HepG2 (cell line): ENCODE measurements around the gene APOM. TPM values are rescaled to one million over a fixed set of nuclear protein-coding genes. Genes with fewer than 3 reads are reported as not detected.

Experiments
- ARNT ChIP-seq: fragments of 450-650 bp; IDR thresholded peaks from 2 replicates; pipeline ENCODE4 v1.6.1; 2017
- ASH2L ChIP-seq: fragments of 300-600, 200-600 bp; sonication (generic); IDR thresholded peaks from 2 replicates; pipeline ENCODE4 v1.7.0; 2017; ENCODE audit warnings: low read depth, mild to moderate bottlenecking, moderate library complexity, mixed read lengths, low read length; ENCODE audit not compliant: insufficient read length
- CEBPG ChIP-seq: IDR thresholded peaks from 2 replicates; pipeline ENCODE4 v1.6.1; 2016
- FOXO1 ChIP-seq: sonication (generic); formaldehyde crosslinking; IDR thresholded peaks from 2 replicates; pipeline ENCODE4 v1.4.0; 2020; ENCODE audit warnings: missing genetic modification reagents
- JDP2 ChIP-seq: sonication (generic); formaldehyde crosslinking; IDR thresholded peaks from 2 replicates; pipeline ENCODE4 v1.8.1; 2022; ENCODE audit warnings: missing genetic modification reagents, borderline replicate concordance
- MIER2 ChIP-seq: IDR thresholded peaks from 2 replicates; pipeline ENCODE4 v1.6.1; 2016; ENCODE audit warnings: missing biosample characterization, missing genetic modification reagents
- NCOA5 ChIP-seq: sonication (generic); formaldehyde crosslinking; IDR thresholded peaks from 2 replicates; pipeline ENCODE4 v1.4.0; 2020; ENCODE audit warnings: missing genetic modification reagents
- PAF1 ChIP-seq: IDR thresholded peaks from 2 replicates; pipeline ENCODE4 v1.6.1; 2016; ENCODE audit warnings: missing genetic modification reagents, missing compliant biosample characterization
- PHB2 ChIP-seq: fragments of 450-650 bp; IDR thresholded peaks from 2 replicates; pipeline ENCODE4 v1.6.1; 2018; ENCODE audit not compliant: partially characterized antibody
- SP4 ChIP-seq: sonication (generic); formaldehyde crosslinking; IDR thresholded peaks from 2 replicates; pipeline ENCODE4 v1.8.1; 2023; ENCODE audit warnings: mild to moderate bottlenecking, missing genetic modification reagents
- polyA plus RNA-seq, 8 experiments: library from polyadenylated mRNA; depleted of rRNA in 3 of 8; stranded (reverse) in 7 of 8; unstranded in 1 of 8; fragments of >200 nt; fragmentation: Illumina TruSeq in 4 of 8; extraction: Trizol in 4 of 8; gene quantifications; 2 replicates each; pipeline versions ENCODE4 v1.2.1 to v1.2.3, GENCODE V29; 2011 to 2016; ENCODE audit warnings: low read depth in 4 of 8, missing spikeins in 1 of 8, mixed read lengths in 1 of 8; ENCODE audit not compliant: insufficient read depth in 1 of 8
- total RNA-seq, 5 experiments: library from RNA; depleted of rRNA; stranded (reverse); fragments of >200 nt; fragmentation: Illumina TruSeq; extraction: Trizol; gene quantifications; 2 replicates each; pipeline ENCODE4 v1.2.3, GENCODE V29; 2016; ENCODE audit warnings: low read depth in 1 of 5
- TF ChIP-seq, protein P1 (sequence below): sonication (generic); formaldehyde crosslinking; IDR thresholded peaks from 2 replicates; pipeline ENCODE4 v1.4.0; 2020; ENCODE audit warnings: mild to moderate bottlenecking, missing genetic modification reagents
- TF ChIP-seq, protein P2 (sequence below): sonication (generic); formaldehyde crosslinking; IDR thresholded peaks from 2 replicates; pipeline ENCODE4 v1.5.0; 2020; ENCODE audit warnings: mild to moderate bottlenecking, low read depth, missing genetic modification reagents, borderline replicate concordance
- TF ChIP-seq, protein P3 (sequence below): sonication (generic); formaldehyde crosslinking; IDR thresholded peaks from 2 replicates; pipeline ENCODE4 v1.4.0; 2020; ENCODE audit warnings: missing genetic modification reagents, borderline replicate concordance
- TF ChIP-seq, protein P4 (sequence below): sonication (generic); formaldehyde crosslinking; IDR thresholded peaks from 2 replicates; pipeline ENCODE4 v1.4.0; 2020; ENCODE audit warnings: low read depth, missing genetic modification reagents
- TF ChIP-seq, protein P5 (sequence below): sonication (generic); formaldehyde crosslinking; conservative IDR thresholded peaks from 2 replicates; pipeline ENCODE4 v1.4.0; 2020; ENCODE audit warnings: missing genetic modification reagents

APOM gene
- total and polyA plus RNA-seq, 2 of the 13 experiments (the other 11 are each of a cell fraction or from before 2014, with no cell fraction given), result 98.2 to 1,140 TPM

DNA sequence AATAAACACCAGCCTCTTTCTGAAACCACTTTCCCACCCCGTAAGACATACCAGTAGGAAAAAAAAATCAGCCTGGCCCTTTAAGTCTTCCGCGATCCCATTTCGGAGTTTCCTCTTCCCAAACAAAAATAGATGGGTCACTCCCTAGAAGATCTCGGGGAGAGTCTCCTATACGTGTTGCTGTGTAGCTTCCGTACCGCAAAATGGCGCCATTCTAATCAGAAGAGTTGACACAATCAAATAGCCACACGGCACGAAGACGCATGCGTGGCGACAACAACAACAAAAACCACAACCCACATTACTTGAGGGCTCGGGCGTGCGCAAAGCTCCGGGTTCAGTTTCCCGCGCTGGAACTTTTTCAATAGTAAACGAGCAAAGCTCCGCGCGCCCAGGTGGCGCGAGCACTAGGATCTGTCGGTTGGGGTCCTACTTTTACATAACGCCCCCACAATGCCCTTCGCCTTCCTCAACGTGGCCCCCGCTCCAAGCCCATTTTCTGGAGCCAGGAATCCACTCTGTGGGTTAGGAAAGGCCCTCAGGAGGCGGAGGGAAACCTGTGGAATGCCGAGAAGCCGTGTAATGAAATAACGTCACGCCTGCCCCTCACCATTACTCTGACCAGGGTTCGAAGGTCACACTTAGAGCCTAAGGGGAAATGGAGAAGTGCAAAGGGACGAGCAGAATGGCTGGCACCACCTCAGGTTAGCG lies 9.3 kb downstream of the APOM start, which contains the start of gene GPANK1 (continued):
- TF ChIP-seq FOXO1 (peak; percentile 67; the same call in 1 of the 2 replicates), PAF1 (CRISPR knock-in tag) (no peak), ARNT (no peak), SP4 (CRISPR knock-in tag) (peak; percentile 74), PHB2 (no peak), CEBPG (peak; percentile 50), JDP2 (CRISPR knock-in tag) (no peak), MIER2 (CRISPR knock-in tag) (no peak), ASH2L (peak; percentile 60), NCOA5 (CRISPR knock-in tag) (no peak)
- TF ChIP-seq, protein P1, sequence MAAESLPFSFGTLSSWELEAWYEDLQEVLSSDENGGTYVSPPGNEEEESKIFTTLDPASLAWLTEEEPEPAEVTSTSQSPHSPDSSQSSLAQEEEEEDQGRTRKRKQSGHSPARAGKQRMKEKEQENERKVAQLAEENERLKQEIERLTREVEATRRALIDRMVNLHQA, result no peak
- TF ChIP-seq, protein P2, sequence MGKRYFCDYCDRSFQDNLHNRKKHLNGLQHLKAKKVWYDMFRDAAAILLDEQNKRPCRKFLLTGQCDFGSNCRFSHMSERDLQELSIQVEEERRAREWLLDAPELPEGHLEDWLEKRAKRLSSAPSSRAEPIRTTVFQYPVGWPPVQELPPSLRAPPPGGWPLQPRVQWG, result no peak
- TF ChIP-seq, protein P3, sequence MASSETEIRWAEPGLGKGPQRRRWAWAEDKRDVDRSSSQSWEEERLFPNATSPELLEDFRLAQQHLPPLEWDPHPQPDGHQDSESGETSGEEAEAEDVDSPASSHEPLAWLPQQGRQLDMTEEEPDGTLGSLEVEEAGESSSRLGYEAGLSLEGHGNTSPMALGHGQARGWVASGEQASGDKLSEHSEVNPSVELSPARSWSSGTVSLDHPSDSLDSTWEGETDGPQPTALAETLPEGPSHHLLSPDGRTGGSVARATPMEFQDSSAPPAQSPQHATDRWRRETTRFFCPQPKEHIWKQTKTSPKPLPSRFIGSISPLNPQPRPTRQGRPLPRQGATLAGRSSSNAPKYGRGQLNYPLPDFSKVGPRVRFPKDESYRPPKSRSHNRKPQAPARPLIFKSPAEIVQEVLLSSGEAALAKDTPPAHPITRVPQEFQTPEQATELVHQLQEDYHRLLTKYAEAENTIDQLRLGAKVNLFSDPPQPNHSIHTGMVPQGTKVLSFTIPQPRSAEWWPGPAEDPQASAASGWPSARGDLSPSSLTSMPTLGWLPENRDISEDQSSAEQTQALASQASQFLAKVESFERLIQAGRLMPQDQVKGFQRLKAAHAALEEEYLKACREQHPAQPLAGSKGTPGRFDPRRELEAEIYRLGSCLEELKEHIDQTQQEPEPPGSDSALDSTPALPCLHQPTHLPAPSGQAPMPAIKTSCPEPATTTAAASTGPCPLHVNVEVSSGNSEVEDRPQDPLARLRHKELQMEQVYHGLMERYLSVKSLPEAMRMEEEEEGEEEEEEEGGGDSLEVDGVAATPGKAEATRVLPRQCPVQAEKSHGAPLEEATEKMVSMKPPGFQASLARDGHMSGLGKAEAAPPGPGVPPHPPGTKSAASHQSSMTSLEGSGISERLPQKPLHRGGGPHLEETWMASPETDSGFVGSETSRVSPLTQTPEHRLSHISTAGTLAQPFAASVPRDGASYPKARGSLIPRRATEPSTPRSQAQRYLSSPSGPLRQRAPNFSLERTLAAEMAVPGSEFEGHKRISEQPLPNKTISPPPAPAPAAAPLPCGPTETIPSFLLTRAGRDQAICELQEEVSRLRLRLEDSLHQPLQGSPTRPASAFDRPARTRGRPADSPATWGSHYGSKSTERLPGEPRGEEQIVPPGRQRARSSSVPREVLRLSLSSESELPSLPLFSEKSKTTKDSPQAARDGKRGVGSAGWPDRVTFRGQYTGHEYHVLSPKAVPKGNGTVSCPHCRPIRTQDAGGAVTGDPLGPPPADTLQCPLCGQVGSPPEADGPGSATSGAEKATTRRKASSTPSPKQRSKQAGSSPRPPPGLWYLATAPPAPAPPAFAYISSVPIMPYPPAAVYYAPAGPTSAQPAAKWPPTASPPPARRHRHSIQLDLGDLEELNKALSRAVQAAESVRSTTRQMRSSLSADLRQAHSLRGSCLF (CRISPR knock-in tag), result no peak; the same call in 1 of the 2 replicates
- TF ChIP-seq, protein P4, sequence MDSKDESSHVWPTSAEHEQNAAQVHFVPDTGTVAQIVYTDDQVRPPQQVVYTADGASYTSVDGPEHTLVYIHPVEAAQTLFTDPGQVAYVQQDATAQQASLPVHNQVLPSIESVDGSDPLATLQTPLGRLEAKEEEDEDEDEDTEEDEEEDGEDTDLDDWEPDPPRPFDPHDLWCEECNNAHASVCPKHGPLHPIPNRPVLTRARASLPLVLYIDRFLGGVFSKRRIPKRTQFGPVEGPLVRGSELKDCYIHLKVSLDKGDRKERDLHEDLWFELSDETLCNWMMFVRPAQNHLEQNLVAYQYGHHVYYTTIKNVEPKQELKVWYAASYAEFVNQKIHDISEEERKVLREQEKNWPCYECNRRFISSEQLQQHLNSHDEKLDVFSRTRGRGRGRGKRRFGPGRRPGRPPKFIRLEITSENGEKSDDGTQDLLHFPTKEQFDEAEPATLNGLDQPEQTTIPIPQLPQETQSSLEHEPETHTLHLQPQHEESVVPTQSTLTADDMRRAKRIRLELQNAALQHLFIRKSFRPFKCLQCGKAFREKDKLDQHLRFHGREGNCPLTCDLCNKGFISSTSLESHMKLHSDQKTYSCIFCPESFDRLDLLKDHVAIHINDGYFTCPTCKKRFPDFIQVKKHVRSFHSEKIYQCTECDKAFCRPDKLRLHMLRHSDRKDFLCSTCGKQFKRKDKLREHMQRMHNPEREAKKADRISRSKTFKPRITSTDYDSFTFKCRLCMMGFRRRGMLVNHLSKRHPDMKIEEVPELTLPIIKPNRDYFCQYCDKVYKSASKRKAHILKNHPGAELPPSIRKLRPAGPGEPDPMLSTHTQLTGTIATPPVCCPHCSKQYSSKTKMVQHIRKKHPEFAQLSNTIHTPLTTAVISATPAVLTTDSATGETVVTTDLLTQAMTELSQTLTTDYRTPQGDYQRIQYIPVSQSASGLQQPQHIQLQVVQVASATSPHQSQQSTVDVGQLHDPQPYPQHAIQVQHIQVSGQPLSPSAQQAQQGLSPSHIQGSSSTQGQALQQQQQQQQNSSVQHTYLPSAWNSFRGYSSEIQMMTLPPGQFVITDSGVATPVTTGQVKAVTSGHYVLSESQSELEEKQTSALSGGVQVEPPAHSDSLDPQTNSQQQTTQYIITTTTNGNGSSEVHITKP (CRISPR knock-in tag), result peak; percentile 51; the same call in 1 of the 2 replicates
- TF ChIP-seq, protein P5, sequence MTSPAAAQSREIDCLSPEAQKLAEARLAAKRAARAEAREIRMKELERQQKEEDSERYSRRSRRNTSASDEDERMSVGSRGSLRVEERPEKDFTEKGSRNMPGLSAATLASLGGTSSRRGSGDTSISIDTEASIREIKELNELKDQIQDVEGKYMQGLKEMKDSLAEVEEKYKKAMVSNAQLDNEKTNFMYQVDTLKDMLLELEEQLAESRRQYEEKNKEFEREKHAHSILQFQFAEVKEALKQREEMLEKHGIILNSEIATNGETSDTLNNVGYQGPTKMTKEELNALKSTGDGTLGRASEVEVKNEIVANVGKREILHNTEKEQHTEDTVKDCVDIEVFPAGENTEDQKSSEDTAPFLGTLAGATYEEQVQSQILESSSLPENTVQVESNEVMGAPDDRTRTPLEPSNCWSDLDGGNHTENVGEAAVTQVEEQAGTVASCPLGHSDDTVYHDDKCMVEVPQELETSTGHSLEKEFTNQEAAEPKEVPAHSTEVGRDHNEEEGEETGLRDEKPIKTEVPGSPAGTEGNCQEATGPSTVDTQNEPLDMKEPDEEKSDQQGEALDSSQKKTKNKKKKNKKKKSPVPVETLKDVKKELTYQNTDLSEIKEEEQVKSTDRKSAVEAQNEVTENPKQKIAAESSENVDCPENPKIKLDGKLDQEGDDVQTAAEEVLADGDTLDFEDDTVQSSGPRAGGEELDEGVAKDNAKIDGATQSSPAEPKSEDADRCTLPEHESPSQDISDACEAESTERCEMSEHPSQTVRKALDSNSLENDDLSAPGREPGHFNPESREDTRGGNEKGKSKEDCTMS, result no peak
